Caco-2 (cell line): ENCODE data around the gene ANKRD23. TPM values are rescaled to one million over a fixed set of nuclear protein-coding genes. Genes with fewer than 3 reads are reported as not detected.

Experiments
- BruUV-seq: library from RNA; stranded (reverse); fragments of 400-500 nt; replicated peaks from 2 replicates; lab custom pipeline; 2021; lab: Mats Ljungman, UMichigan
- CTCF ChIA-PET: fragments of 300-600 bp; sonication (Branson Sonifier 250); formaldehyde crosslinking; loops from one replicate; lab custom pipeline; 2022; ENCODE audit warnings: antibody characterized with exemption; lab: Charles Lee
- POLR2A ChIA-PET: fragments of 300-600 bp; sonication (Branson Sonifier 250); formaldehyde crosslinking; loops from one replicate; lab custom pipeline; 2022; ENCODE audit warnings: antibody characterized with exemption; lab: Charles Lee
- DNase-seq, 2 experiments: peaks; one replicate each; pipeline versions ENCODE4 v3.0.0 to v3.0.0-alpha.2; 2020 to 2022
- H3K27me3 ChIP-seq: replicated peaks from 2 replicates; pipeline ENCODE4 v1.6.0; 2011; ENCODE audit warnings: low read length; ENCODE audit not compliant: control insufficient read depth, insufficient read depth
- H3K36me3 ChIP-seq: 2 replicates; pipeline ENCODE4 v1.5.1; 2011; ENCODE audit warnings: low read length; ENCODE audit not compliant: control insufficient read depth, insufficient read depth
- H3K4me1 ChIP-seq: fragments of 250-450 bp; sonication (Bioruptor Pico); 2 replicates; pipeline ENCODE4 v1.5.1; 2020; ENCODE audit warnings: mild to moderate bottlenecking
- H3K4me3 ChIP-seq: 2 replicates; pipeline ENCODE4 v1.5.1; 2011; ENCODE audit warnings: low read depth, mild to moderate bottlenecking, control low read depth, low read length
- H3K9me3 ChIP-seq: fragments of 250-450 bp; sonication (Bioruptor Pico); 2 replicates; pipeline ENCODE4 v1.5.1; 2020; ENCODE audit warnings: mild to moderate bottlenecking, moderate library complexity
- H3K27ac Mint-ChIP-seq: one replicate; pipeline ENCODE4 v1.8.0; 2022; ENCODE audit warnings: mixed read lengths; ENCODE audit not compliant: unreplicated experiment
- H3K27me3 Mint-ChIP-seq: one replicate; pipeline ENCODE4 v1.8.0; 2022; ENCODE audit warnings: mixed read lengths; ENCODE audit not compliant: insufficient read depth, unreplicated experiment
- H3K36me3 Mint-ChIP-seq: one replicate; pipeline ENCODE4 v1.8.0; 2022; ENCODE audit warnings: mild to moderate bottlenecking, mixed read lengths; ENCODE audit not compliant: insufficient read depth, unreplicated experiment
- H3K4me1 Mint-ChIP-seq: one replicate; pipeline ENCODE4 v1.8.0; 2022; ENCODE audit warnings: low read depth, mixed read lengths; ENCODE audit not compliant: unreplicated experiment
- H3K4me3 Mint-ChIP-seq: one replicate; pipeline ENCODE4 v1.8.0; 2022; ENCODE audit warnings: mild to moderate bottlenecking, moderate library complexity, mixed read lengths; ENCODE audit not compliant: unreplicated experiment
- H3K9me3 Mint-ChIP-seq: one replicate; pipeline ENCODE4 v1.8.0; 2022; ENCODE audit warnings: mixed read lengths; ENCODE audit not compliant: unreplicated experiment
- CTCF ChIP-seq, 2 experiments: fragments of 200-600 bp in 1 of 2; IDR thresholded peaks; 1 replicate in 1 of 2; 2 replicates in 1 of 2; pipeline versions ENCODE4 v1.5.1 to v1.8.0; 2011 to 2022; ENCODE audit warnings: antibody characterized with exemption in 1 of 2, control low read depth in 1 of 2, inconsistent platforms in 1 of 2, low read depth in 1 of 2, low read length in 1 of 2, mild to moderate bottlenecking in 1 of 2, moderate library complexity in 1 of 2; ENCODE audit not compliant: insufficient read depth in 1 of 2, severe bottlenecking in 1 of 2, unreplicated experiment in 1 of 2
- intact Hi-C: fragments of 100-400 bp; cut with micrococcal nuclease; formaldehyde crosslinking; loops from one replicate; pipeline ENCODE4 v1.10.0; 2022; ENCODE audit not compliant: unreplicated experiment
- total RNA-seq: library from RNA; stranded (reverse); gene quantifications from 2 replicates; pipeline ENCODE4 v1.2.3, GENCODE V29; 2022

ANKRD23 gene
- total RNA-seq, 1 experiment from 2014 or later, result 2.5 TPM

- H3K9me3 Mint-ChIP-seq, result no peaks in the 10 kb centered on the region
- no peak for TF ChIP-seq CTCF (IDR thresholded peaks at IDR 0.05; ENCODE audit: insufficient read depth in 1 of 2, low read depth in 1 of 2, low read length in 1 of 2, severe bottlenecking in 1 of 2, unreplicated experiment in 1 of 2)
- H3K4me3 Mint-ChIP-seq, result no peak overlapping the region
These were observed 13.7 kb downstream of the ANKRD23 start for GRCh38 chr2:96830044-96830562.

GRCh38 chr2:96828874-96829273 lies 14.9 kb downstream of the ANKRD23 start:
- H3K4me3 Mint-ChIP-seq, result no peak overlapping the region
- ChIA-PET POLR2A (no interaction called here), CTCF (no interaction called here)
- H3K27me3 Mint-ChIP-seq, result no peaks in the 10 kb centered on the region
- H3K27ac Mint-ChIP-seq, result no peak overlapping the region
- Histone ChIP-seq H3K9me3 (no peaks in the 10 kb centered on the region), H3K4me1 (peaks cover 34% of the 10 kb centered on the region), H3K27me3 (no peaks in the 10 kb centered on the region), H3K36me3 (peaks cover 19% of the 10 kb centered on the region), H3K4me3 (no peak overlapping the region)
- no peaks in the 10 kb centered on the region for H3K9me3 Mint-ChIP-seq
- no peak for TF ChIP-seq CTCF (IDR thresholded peaks at IDR 0.05; ENCODE audit: insufficient read depth in 1 of 2, low read depth in 1 of 2, low read length in 1 of 2, severe bottlenecking in 1 of 2, unreplicated experiment in 1 of 2)
- DNase-seq, result no peak
- H3K4me1 Mint-ChIP-seq, result peaks cover 53% of the 10 kb centered on the region
- BruUV-seq, result no TSS peak
- intact Hi-C loops, result no loop called here
- peaks cover 99% of the 10 kb centered on the region for H3K36me3 Mint-ChIP-seq

More at GRCh38 chr2:96830044-96830562, 13.7 kb downstream of the ANKRD23 start:
- intact Hi-C loops, result no loop called here
- Mint-ChIP-seq H3K27ac (peak overlapping the region; percentile 10), H3K36me3 (peaks cover 98% of the 10 kb centered on the region), H3K27me3 (no peaks in the 10 kb centered on the region), H3K4me1 (peaks cover 43% of the 10 kb centered on the region)
- H3K27me3 ChIP-seq, result no peaks in the 10 kb centered on the region
- no peak overlapping the region for H3K4me3 ChIP-seq
- CTCF ChIA-PET, result interaction anchor here (0.6 kb wide), 1 partner anchor 15 kb away, joined by 7 read pairs; no protein-coding TSS in a partner anchor
- peaks cover 15% of the 10 kb centered on the region for H3K36me3 ChIP-seq
- POLR2A ChIA-PET, result no interaction called here
- H3K4me1 ChIP-seq, result peaks cover 27% of the 10 kb centered on the region
- DNase-seq, result no peak
- BruUV-seq, result no TSS peak
- no peaks in the 10 kb centered on the region for H3K9me3 ChIP-seq

- Mint-ChIP-seq H3K4me3 (no peak overlapping the region), H3K27ac (no peak overlapping the region), H3K4me1 (peaks cover 54% of the 10 kb centered on the region), H3K36me3 (peaks cover 99% of the 10 kb centered on the region), H3K9me3 (no peaks in the 10 kb centered on the region), H3K27me3 (no peaks in the 10 kb centered on the region)
- CTCF ChIA-PET, result no interaction called here
- H3K36me3 ChIP-seq, result peaks cover 19% of the 10 kb centered on the region
- BruUV-seq, result no TSS peak
- intact Hi-C loops, result no loop called here
- no peak for DNase-seq
- no peaks in the 10 kb centered on the region for H3K27me3 ChIP-seq
- H3K4me3 ChIP-seq, result no peak overlapping the region
- TF ChIP-seq CTCF (IDR thresholded peaks at IDR 0.05; ENCODE audit: insufficient read depth in 1 of 2, low read depth in 1 of 2, low read length in 1 of 2, severe bottlenecking in 1 of 2, unreplicated experiment in 1 of 2), result no peak
- H3K9me3 ChIP-seq, result no peaks in the 10 kb centered on the region
- H3K4me1 ChIP-seq, result peaks cover 34% of the 10 kb centered on the region
- POLR2A ChIA-PET, result no interaction called here
These were observed 15.4 kb downstream of the ANKRD23 start for GRCh38 chr2:96828436-96828835.
